ENCODE data around the gene DNAH3. TPM values are rescaled to one million over a fixed set of nuclear protein-coding genes. Genes with fewer than 3 reads are reported as not detected.
A peak's percentile ranks its signal among the peaks of the same experiment; 100 is the strongest.
"Not testable (repeated sequence)": the region's sequence is repeated elsewhere in the genome, so short reads cannot be mapped to it uniquely, and the experiment has no call there.

DNAH3 gene
- total and polyA plus RNA-seq, 5 donors from 2014 or later = 0.05 TPM; not detected in 4

DNA sequence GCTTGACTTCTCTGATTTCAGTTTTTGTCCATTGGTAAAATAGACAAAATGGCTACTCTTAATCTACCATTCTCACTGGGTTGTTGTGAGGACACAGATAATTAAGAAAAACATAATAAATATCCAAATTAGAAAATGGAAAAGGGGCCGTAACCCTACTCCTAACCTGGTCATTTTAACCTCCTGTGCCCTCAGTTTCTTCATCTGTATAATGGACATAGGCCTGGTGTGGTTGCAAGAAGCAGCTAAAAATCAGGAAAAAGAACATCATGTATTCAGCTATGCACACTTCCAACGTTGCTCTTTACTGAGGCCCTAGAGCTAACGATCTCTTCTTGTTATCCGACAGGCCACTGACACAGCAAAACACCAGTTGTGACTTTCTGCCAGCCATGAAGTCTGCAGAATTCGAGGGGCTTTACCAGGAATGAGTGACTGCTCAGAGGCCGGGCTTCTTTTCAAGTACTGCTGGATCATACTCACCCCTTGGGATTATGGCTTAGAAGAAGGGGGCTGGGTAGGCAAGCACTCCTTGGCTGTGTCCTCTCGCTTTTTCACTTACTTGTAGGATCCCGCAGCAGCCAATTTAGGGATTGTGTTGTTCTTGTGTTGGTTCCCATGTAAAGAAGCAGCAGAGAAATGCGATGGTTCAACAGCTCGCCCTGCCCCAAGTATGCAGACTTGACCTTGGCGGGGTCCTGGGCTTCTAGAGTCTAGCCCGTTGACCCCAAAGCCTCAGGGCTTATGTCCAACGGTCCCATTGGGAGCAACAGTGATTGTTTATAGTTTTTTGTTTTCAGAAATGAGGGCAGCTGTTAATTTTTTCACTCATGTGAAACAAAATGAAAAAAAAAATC lies 28.7 kb upstream of the DNAH3 start:
- no peak for DNase-seq
- Histone ChIP-seq H3K27me3 (ENCODE audit: control insufficient read depth, insufficient read depth, low read length) (no peaks in the 10 kb centered on the region), H3K27ac (ENCODE audit: insufficient read depth, low read length, poor library complexity, severe bottlenecking) (no peak overlapping the region), H3K4me1 (ENCODE audit: control insufficient read depth, insufficient read depth, low read length, poor library complexity, severe bottlenecking) (no peaks in the 10 kb centered on the region), H3K36me3 (ENCODE audit: control insufficient read depth, insufficient read depth, low read length) (peaks cover 45% of the 10 kb centered on the region), H3K4me3 (ENCODE audit: low read depth, low read length) (no peak overlapping the region), H3K9me3 (ENCODE audit: control insufficient read depth in 2 of 2, low read length in 2 of 2) (no peaks in the 10 kb centered on the region)
- Mint-ChIP-seq H3K4me3 (no peak overlapping the region), H3K36me3 (peaks cover 73% of the 10 kb centered on the region), H3K27me3 (no peaks in the 10 kb centered on the region), H3K9me3 (peaks cover 0 to 4% (median 0%) of the 10 kb centered on the region in 7 donors), H3K27ac (no peak overlapping the region), H3K4me1 (no peaks in the 10 kb centered on the region)
- ATAC-seq (ENCODE audit: low read depth in 2 of 2) = no peak

DNA sequence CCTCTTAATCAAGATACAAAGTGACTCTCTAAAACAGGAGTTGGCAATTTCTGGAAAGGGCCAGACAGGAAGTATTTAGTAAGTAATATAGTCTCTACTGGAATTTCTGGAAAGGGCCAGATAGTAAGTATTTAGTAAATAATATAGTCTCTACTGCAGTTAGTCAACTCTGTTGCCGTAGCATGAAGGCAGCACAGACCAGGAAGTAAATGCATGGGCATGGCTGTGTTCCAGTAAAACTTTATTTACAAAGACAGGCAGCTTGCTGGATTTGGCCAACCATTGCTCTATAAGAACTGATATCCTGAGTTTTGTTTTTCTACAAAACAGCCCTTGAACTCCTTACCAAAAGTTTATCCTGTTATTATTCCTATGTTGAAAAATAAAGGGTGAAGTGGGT lies 24.8 kb upstream of the DNAH3 start:
- peaks cover 0 to 7% (median 0%) of the 10 kb centered on the region in 4 donors for H3K4me1 Mint-ChIP-seq
- no peak overlapping the region for H3K4me3 Mint-ChIP-seq
- peaks cover 54% of the 10 kb centered on the region for H3K36me3 ChIP-seq (ENCODE audit: control insufficient read depth, insufficient read depth, low read length)
- H3K27me3 ChIP-seq (ENCODE audit: control insufficient read depth, insufficient read depth, low read length) = no peaks in the 10 kb centered on the region
- H3K9me3 Mint-ChIP-seq = peaks cover 0 to 4% (median 0%) of the 10 kb centered on the region in 7 donors
- DNase-seq (no peak), ATAC-seq (ENCODE audit: low read depth in 2 of 2) (no peak)
- H3K9me3 ChIP-seq (ENCODE audit: control insufficient read depth in 2 of 2, low read length in 2 of 2) = no peaks in the 10 kb centered on the region
- H3K27me3 Mint-ChIP-seq = no peaks in the 10 kb centered on the region
- H3K27ac ChIP-seq (ENCODE audit: insufficient read depth, low read length, poor library complexity, severe bottlenecking) = no peak overlapping the region
- no peak overlapping the region for H3K27ac Mint-ChIP-seq
- H3K4me3 ChIP-seq (ENCODE audit: low read depth, low read length) = no peak overlapping the region
- peaks cover 56% of the 10 kb centered on the region for H3K36me3 Mint-ChIP-seq
- H3K4me1 ChIP-seq (ENCODE audit: control insufficient read depth, insufficient read depth, low read length, poor library complexity, severe bottlenecking) = no peaks in the 10 kb centered on the region

DNA sequence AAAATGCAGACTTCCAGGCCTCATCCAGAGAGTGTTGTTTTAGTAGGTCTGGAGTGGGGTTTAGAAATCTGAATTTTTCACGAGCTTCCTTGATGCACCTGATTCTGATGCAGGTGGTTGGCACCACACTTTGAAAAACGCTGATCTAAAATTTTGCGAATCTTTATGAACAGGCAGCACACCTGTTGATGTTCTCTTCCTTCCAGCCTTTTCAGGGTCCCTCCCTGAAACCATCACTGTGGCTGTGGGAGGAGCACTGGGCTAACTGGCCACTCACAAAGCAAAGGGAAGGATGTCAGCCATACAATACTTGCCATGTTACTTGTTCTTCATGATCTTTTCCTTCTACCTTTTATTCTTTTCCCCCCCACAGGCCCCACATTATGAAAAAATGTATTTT lies 22.0 kb upstream of the DNAH3 start:
- Histone ChIP-seq H3K4me1 (ENCODE audit: control insufficient read depth, insufficient read depth, low read length, poor library complexity, severe bottlenecking) (no peaks in the 10 kb centered on the region), H3K36me3 (ENCODE audit: control insufficient read depth, insufficient read depth, low read length) (peaks cover 32% of the 10 kb centered on the region), H3K27ac (ENCODE audit: insufficient read depth, low read length, poor library complexity, severe bottlenecking) (no peak overlapping the region), H3K9me3 (ENCODE audit: control insufficient read depth in 2 of 2, low read length in 2 of 2) (no peaks in the 10 kb centered on the region), H3K27me3 (ENCODE audit: control insufficient read depth, insufficient read depth, low read length) (no peaks in the 10 kb centered on the region), H3K4me3 (ENCODE audit: low read depth, low read length) (no peak overlapping the region)
- no peak for ATAC-seq (ENCODE audit: low read depth in 2 of 2)
- H3K9me3 Mint-ChIP-seq = no peaks in the 10 kb centered on the region
- peaks cover 0 to 7% (median 0%) of the 10 kb centered on the region in 4 donors for H3K4me1 Mint-ChIP-seq
- H3K4me3 Mint-ChIP-seq = no peak overlapping the region
- peaks cover 40% of the 10 kb centered on the region for H3K36me3 Mint-ChIP-seq
- no peak for DNase-seq
- no peaks in the 10 kb centered on the region for H3K27me3 Mint-ChIP-seq
- H3K27ac Mint-ChIP-seq = no peak overlapping the region

DNA sequence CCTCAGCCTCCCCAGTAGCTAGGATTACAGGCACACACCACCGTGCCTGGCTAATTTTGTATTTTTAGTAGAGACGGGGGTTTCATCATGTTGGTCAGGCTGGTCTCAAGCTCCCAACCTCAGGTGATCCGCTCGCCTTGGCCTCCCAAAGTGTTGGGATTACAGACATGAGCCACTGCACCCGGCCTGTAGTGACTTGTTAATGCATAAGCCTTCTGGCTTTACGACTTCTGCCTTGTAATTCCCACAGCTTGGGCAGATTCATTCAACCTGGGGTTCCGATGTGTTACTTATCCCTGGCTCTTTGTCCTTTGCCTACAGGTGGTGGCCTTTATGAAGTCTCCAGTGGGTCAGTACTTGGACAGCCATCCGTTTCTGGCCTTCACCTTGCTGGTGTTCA lies 19.5 kb upstream of the DNAH3 start:
- not testable (repeated sequence) for H3K9me3 Mint-ChIP-seq; H3K9me3 ChIP-seq (ENCODE audit: control insufficient read depth in 2 of 2, low read length in 2 of 2); H3K27ac ChIP-seq (ENCODE audit: insufficient read depth, low read length, poor library complexity, severe bottlenecking); H3K27me3 Mint-ChIP-seq; ATAC-seq (ENCODE audit: low read depth in 2 of 2); H3K27me3 ChIP-seq (ENCODE audit: control insufficient read depth, insufficient read depth, low read length); H3K4me1 ChIP-seq (ENCODE audit: control insufficient read depth, insufficient read depth, low read length, poor library complexity, severe bottlenecking); H3K4me3 ChIP-seq (ENCODE audit: low read depth, low read length); H3K4me3 Mint-ChIP-seq; H3K27ac Mint-ChIP-seq; DNase-seq
- Mint-ChIP-seq H3K4me1 (peaks cover 0 to 11% (median 5%) of the 10 kb centered on the region in 4 donors), H3K36me3 (peaks cover 36% of the 10 kb centered on the region)
- H3K36me3 ChIP-seq (ENCODE audit: control insufficient read depth, insufficient read depth, low read length) = peaks cover 41% of the 10 kb centered on the region

DNA sequence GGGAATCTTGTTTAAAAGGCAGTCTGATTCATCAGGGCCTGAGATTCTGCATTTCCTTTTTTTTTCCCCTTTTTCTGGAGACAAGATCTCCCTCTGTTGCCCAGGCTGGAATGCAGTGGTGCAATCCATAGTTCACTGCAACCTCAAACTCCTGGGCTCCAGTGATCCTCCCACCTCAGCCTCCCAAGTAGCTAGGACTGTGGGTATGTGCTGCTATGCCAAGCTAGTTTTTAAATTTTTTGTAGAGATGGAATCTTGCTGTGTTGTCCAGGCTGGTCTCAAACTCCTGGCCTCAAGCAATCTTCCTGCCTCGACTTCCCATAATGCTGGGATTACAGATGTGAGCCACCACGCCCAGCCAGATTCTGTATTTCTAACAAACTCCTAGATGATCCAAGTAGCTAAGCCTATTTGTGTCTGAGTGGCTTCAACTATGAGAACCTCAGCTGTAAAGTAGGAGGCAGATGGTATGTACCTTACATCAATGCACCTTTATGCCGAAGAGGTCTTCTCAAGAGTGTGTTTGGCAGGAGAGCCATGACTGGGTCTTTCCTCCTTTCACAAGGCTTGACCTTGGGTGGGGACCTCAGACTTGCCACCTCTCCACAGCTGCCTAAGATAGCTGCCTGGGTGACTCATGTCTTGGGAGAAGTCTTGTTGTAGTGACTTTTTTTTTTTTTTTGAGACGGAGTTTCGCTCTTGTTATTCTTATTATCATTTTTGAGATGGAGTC lies 18.8 kb upstream of the DNAH3 start:
- Histone ChIP-seq H3K27me3 (ENCODE audit: control insufficient read depth, insufficient read depth, low read length) (no peaks in the 10 kb centered on the region), H3K4me3 (ENCODE audit: low read depth, low read length) (no peak overlapping the region), H3K36me3 (ENCODE audit: control insufficient read depth, insufficient read depth, low read length) (peaks cover 43% of the 10 kb centered on the region), H3K27ac (ENCODE audit: insufficient read depth, low read length, poor library complexity, severe bottlenecking) (no peak overlapping the region), H3K4me1 (ENCODE audit: control insufficient read depth, insufficient read depth, low read length, poor library complexity, severe bottlenecking) (no peaks in the 10 kb centered on the region), H3K9me3 (ENCODE audit: control insufficient read depth in 2 of 2, low read length in 2 of 2) (no peaks in the 10 kb centered on the region)
- Mint-ChIP-seq H3K9me3 (peaks cover 0 to 4% (median 0%) of the 10 kb centered on the region in 7 donors), H3K4me1 (peaks cover 5 to 11% (median 7%) of the 10 kb centered on the region in 4 donors), H3K4me3 (no peak overlapping the region), H3K27me3 (no peaks in the 10 kb centered on the region), H3K27ac (no peak overlapping the region), H3K36me3 (peaks cover 35% of the 10 kb centered on the region)
- DNase-seq = no peak
- ATAC-seq (ENCODE audit: low read depth in 2 of 2) = no peak

DNA sequence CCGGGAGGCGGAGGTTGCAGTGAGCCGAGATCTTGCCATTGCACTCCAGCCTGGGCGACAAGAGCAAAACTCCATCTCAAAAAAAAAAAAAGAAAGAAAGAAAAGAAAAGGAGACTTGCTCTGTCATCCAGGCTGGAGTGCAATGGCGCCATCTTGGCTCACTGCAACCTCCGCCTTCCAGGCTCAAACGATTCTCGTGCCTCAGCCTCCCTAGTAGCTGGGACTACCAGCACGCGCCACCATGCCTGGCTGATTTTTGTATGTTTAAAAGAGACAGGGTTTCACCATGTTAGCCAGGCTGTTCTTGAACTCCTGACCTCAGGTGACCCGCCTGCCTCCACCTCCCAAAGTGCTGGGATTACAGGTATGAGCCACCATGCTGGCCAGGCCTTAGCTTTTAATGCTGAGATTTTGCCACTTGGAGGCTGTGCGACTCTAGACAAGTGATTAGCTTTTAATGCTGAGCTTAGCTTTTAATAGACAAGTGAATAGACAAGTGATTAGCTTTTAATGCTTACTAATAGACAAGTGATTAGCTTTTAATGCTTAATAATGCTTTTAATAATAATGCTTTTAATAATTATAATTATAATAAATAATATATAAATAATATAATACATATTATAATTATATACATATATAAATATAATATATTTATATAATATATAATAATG lies 17.4 kb upstream of the DNAH3 start:
- Histone ChIP-seq H3K4me1 (ENCODE audit: control insufficient read depth, insufficient read depth, low read length, poor library complexity, severe bottlenecking) (no peaks in the 10 kb centered on the region), H3K36me3 (ENCODE audit: control insufficient read depth, insufficient read depth, low read length) (peaks cover 38% of the 10 kb centered on the region), H3K27ac (ENCODE audit: insufficient read depth, low read length, poor library complexity, severe bottlenecking) (no peak overlapping the region), H3K4me3 (ENCODE audit: low read depth, low read length) (no peak overlapping the region), H3K9me3 (ENCODE audit: control insufficient read depth in 2 of 2, low read length in 2 of 2) (no peaks in the 10 kb centered on the region), H3K27me3 (ENCODE audit: control insufficient read depth, insufficient read depth, low read length) (no peaks in the 10 kb centered on the region)
- Mint-ChIP-seq H3K27ac (no peak overlapping the region), H3K9me3 (peaks cover 0 to 4% (median 0%) of the 10 kb centered on the region in 7 donors), H3K27me3 (no peaks in the 10 kb centered on the region), H3K36me3 (peaks cover 38% of the 10 kb centered on the region), H3K4me1 (peaks cover 7 to 11% (median 10%) of the 10 kb centered on the region in 4 donors), H3K4me3 (no peak overlapping the region)
- no peak for ATAC-seq (ENCODE audit: low read depth in 2 of 2)
- DNase-seq = peak in 1 of 3 donors; percentile 20

DNA sequence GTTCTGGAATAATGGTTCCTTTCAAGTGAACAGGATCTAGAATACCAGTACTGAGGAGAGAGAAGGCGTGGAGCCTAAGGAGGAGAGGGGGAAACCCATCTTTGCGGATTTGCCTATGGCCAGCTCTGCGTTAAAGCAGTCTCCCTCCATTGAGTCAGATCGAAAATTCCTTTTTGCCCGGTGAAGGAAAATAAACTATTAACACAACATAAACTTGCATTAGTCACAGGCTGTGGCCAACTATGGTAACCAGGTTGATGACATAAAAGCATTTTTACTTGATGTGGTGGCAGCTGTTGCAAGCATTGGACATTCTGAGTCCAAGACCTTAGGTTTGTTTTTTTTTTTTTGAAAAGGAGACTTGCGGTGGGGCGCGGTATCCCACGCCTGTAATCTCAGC lies 16.7 kb upstream of the DNAH3 start:
- H3K4me3 Mint-ChIP-seq = no peak overlapping the region

More for the DNA sequence above, 16.7 kb upstream of the DNAH3 start:
- no peaks in the 10 kb centered on the region for H3K27me3 ChIP-seq (ENCODE audit: control insufficient read depth, insufficient read depth, low read length)
- peaks cover 0 to 4% (median 0%) of the 10 kb centered on the region in 7 donors for H3K9me3 Mint-ChIP-seq
- no peaks in the 10 kb centered on the region for H3K27me3 Mint-ChIP-seq
- ATAC-seq (ENCODE audit: low read depth in 2 of 2) (no peak), DNase-seq (no peak)
- no peak overlapping the region for H3K4me3 ChIP-seq (ENCODE audit: low read depth, low read length)
- H3K4me1 Mint-ChIP-seq = peaks cover 11 to 16% (median 13%) of the 10 kb centered on the region in 4 donors
- H3K9me3 ChIP-seq (ENCODE audit: control insufficient read depth in 2 of 2, low read length in 2 of 2) = no peaks in the 10 kb centered on the region
- H3K27ac Mint-ChIP-seq = no peak overlapping the region
- H3K4me1 ChIP-seq (ENCODE audit: control insufficient read depth, insufficient read depth, low read length, poor library complexity, severe bottlenecking) = no peaks in the 10 kb centered on the region
- H3K36me3 ChIP-seq (ENCODE audit: control insufficient read depth, insufficient read depth, low read length) = peaks cover 34% of the 10 kb centered on the region
- H3K27ac ChIP-seq (ENCODE audit: insufficient read depth, low read length, poor library complexity, severe bottlenecking) = no peak overlapping the region
- H3K36me3 Mint-ChIP-seq = peaks cover 37% of the 10 kb centered on the region
